SK-N-SH treated with all-trans-retinoic acid at 6 μM for 48 hours (cell line): ENCODE data around the gene FECH.

Experiments used
- ATAC-seq: fragments of 200-7000 bp; cut with Tn5 transposase; 3 replicates; pipeline ENCODE4 v1.9.1; 2020; ENCODE audit warnings: mild to moderate bottlenecking, moderate library complexity
- ARNTL ChIP-seq: fragments of 450-650 bp; formaldehyde crosslinking; IDR thresholded peaks from 2 replicates; pipeline ENCODE4 v1.5.0; 2020; ENCODE audit warnings: low read depth, mild to moderate bottlenecking, moderate library complexity, borderline replicate concordance
- BACH2 ChIP-seq: fragments of 250-450 bp; sonication (Bioruptor Pico); IDR thresholded peaks from 2 replicates; pipeline ENCODE4 v1.9.0; 2021; ENCODE audit warnings: mild to moderate bottlenecking, borderline replicate concordance
- CREB5 ChIP-seq: fragments of 250-450 bp; sonication (Bioruptor Pico); IDR thresholded peaks from 2 replicates; pipeline ENCODE4 v1.5.1; 2020; ENCODE audit warnings: low read depth, mild to moderate bottlenecking, moderate library complexity
- CSDC2 ChIP-seq: fragments of 250-450 bp; sonication (Bioruptor Pico); IDR thresholded peaks from 2 replicates; pipeline ENCODE4 v1.5.0; 2020; ENCODE audit warnings: mild to moderate bottlenecking, moderate library complexity
- CSRNP3 ChIP-seq: fragments of 250-450 bp; sonication (Bioruptor Pico); IDR thresholded peaks from 2 replicates; pipeline ENCODE4 v1.5.1; 2021; ENCODE audit warnings: mild to moderate bottlenecking, moderate library complexity
- GLIS3 ChIP-seq: fragments of 250-450 bp; sonication (Bioruptor Pico); IDR thresholded peaks from 2 replicates; pipeline ENCODE4 v1.5.0; 2020; ENCODE audit warnings: mild to moderate bottlenecking, moderate library complexity
- ISL1 ChIP-seq: fragments of 250-450 bp; sonication (Bioruptor Pico); IDR thresholded peaks from 2 replicates; pipeline ENCODE4 v2.1.2; 2022; ENCODE audit warnings: mild to moderate bottlenecking, moderate library complexity
- POU6F1 ChIP-seq: fragments of 250-450 bp; sonication (Bioruptor Pico); IDR thresholded peaks from 2 replicates; pipeline ENCODE4 v1.8.0; 2021; ENCODE audit warnings: low read depth, mild to moderate bottlenecking, moderate library complexity, borderline replicate concordance
- PPARA ChIP-seq: fragments of 250-450 bp; sonication (Bioruptor Pico); IDR thresholded peaks from 2 replicates; pipeline ENCODE4 v1.5.0; 2020; ENCODE audit warnings: mild to moderate bottlenecking, borderline replicate concordance
- RARB ChIP-seq: fragments of 250-450 bp; sonication (Bioruptor Pico); IDR thresholded peaks from 2 replicates; pipeline ENCODE4 v1.8.0; 2021; ENCODE audit warnings: mild to moderate bottlenecking, moderate library complexity
- SNAI2 ChIP-seq: fragments of 250-450 bp; sonication (Bioruptor Pico); IDR thresholded peaks from 2 replicates; pipeline ENCODE4 v1.5.0; 2020; ENCODE audit warnings: mild to moderate bottlenecking, moderate library complexity
- TCF4 ChIP-seq: fragments of 250-450 bp; sonication (Bioruptor Pico); IDR thresholded peaks from 2 replicates; pipeline ENCODE4 v1.8.0; 2021; ENCODE audit warnings: mild to moderate bottlenecking, moderate library complexity, borderline replicate concordance
- TOX ChIP-seq: fragments of 250-450 bp; sonication (Bioruptor Pico); IDR thresholded peaks from 2 replicates; pipeline ENCODE4 v1.8.0; 2021; ENCODE audit warnings: mild to moderate bottlenecking, moderate library complexity, borderline replicate concordance
- ZC3H10 ChIP-seq: fragments of 250-450 bp; sonication (Bioruptor Pico); IDR thresholded peaks from 2 replicates; pipeline ENCODE4 v1.5.1; 2021; ENCODE audit warnings: mild to moderate bottlenecking, moderate library complexity
- ZFP3 ChIP-seq: fragments of 250-450 bp; sonication (Bioruptor Pico); IDR thresholded peaks from 2 replicates; pipeline ENCODE4 v1.5.0; 2020; ENCODE audit warnings: mild to moderate bottlenecking, moderate library complexity
- ZFP30 ChIP-seq: fragments of 450-650 bp; formaldehyde crosslinking; IDR thresholded peaks from 2 replicates; pipeline ENCODE4 v1.5.0; 2022; ENCODE audit warnings: mild to moderate bottlenecking, moderate library complexity
- ZNF565 ChIP-seq: fragments of 450-650 bp; formaldehyde crosslinking; conservative IDR thresholded peaks from 2 replicates; pipeline ENCODE4 v1.5.0; 2020; ENCODE audit warnings: low read depth, mild to moderate bottlenecking, moderate library complexity
- ZNF70 ChIP-seq: fragments of 450-650 bp; formaldehyde crosslinking; IDR thresholded peaks from 2 replicates; pipeline ENCODE4 v1.5.0; 2020; ENCODE audit warnings: mild to moderate bottlenecking, moderate library complexity

FECH gene

GRCh38 chr18:57542126-57542525 lies 44.4 kb downstream of the FECH start:
- TF ChIP-seq SNAI2 (no peak), TCF4 (CRISPR knock-in tag) (no peak), GLIS3 (CRISPR knock-in tag) (no peak), CSDC2 (CRISPR knock-in tag) (no peak), CREB5 (CRISPR knock-in tag) (no peak), BACH2 (no peak)
- ATAC-seq = peak; percentile 50

- ATAC-seq = no peak
- TF ChIP-seq CREB5 (CRISPR knock-in tag) (no peak), ZNF70 (CRISPR knock-in tag) (no peak), TOX (CRISPR knock-in tag) (no peak), ARNTL (CRISPR knock-in tag) (no peak), PPARA (CRISPR knock-in tag) (no peak), TCF4 (CRISPR knock-in tag) (no peak), ZNF565 (CRISPR knock-in tag) (no peak), POU6F1 (CRISPR knock-in tag) (no peak), CSRNP3 (CRISPR knock-in tag) (no peak), ZFP3 (CRISPR knock-in tag) (no peak)
Observed at GRCh38 chr18:57539702-57540101, 46.8 kb downstream of the FECH start.

- TF ChIP-seq RARB (CRISPR knock-in tag) = no peak
- no peak for TF ChIP-seq GLIS3 (CRISPR knock-in tag)
- no peak for TF ChIP-seq SNAI2
- no peak for TF ChIP-seq TOX (CRISPR knock-in tag)
- no peak for TF ChIP-seq ISL1 (CRISPR knock-in tag)
- no peak for TF ChIP-seq ZC3H10 (CRISPR knock-in tag)
- no peak for TF ChIP-seq CSRNP3 (CRISPR knock-in tag)
- TF ChIP-seq ARNTL (CRISPR knock-in tag) = no peak
- TF ChIP-seq BACH2 = no peak
- no peak for TF ChIP-seq ZFP30 (CRISPR knock-in tag)
- TF ChIP-seq PPARA (CRISPR knock-in tag) = no peak
Observed at GRCh38 chr18:57538614-57539013, 47.9 kb downstream of the FECH start.

GRCh38 chr18:57534511-57534909 lies 52.0 kb downstream of the FECH start:
- no peak for ATAC-seq
- TF ChIP-seq ISL1 (CRISPR knock-in tag) (no peak), CSRNP3 (CRISPR knock-in tag) (no peak), TCF4 (CRISPR knock-in tag) (no peak)

More at GRCh38 chr18:57538614-57539013, 47.9 kb downstream of the FECH start:
- no peak for ATAC-seq
